TTC549 (cell line): ENCODE results near the gene MALAT1.
"Not testable (repeated sequence)": the region's sequence is repeated elsewhere in the genome, so short reads cannot be mapped to it uniquely, and the experiment has no call there.

Source experiments
- FAIRE-seq: peaks from 2 replicates; lab custom pipeline; 2012; peaks lifted over from hg19 to GRCh38; lab: Jason Lieb, UNC

The MALAT1 gene

GRCh38 chr11:65498727-65498976 lies 193 bp upstream of the MALAT1 start:
- FAIRE-seq, result peak; percentile 42

- FAIRE-seq, result no peak
Observed at GRCh38 chr11:65499713-65500386, 1.0 kb downstream of the MALAT1 start.

- no peak for FAIRE-seq
Observed at GRCh38 chr11:65500387-65501185, 1.7 kb downstream of the MALAT1 start.

- no peak for FAIRE-seq
Observed at GRCh38 chr11:65501186-65501471, 2.3 kb downstream of the MALAT1 start.

GRCh38 chr11:65501472-65502273 lies 2.8 kb downstream of the MALAT1 start:
- no peak for FAIRE-seq

GRCh38 chr11:65502274-65502554 lies 3.4 kb downstream of the MALAT1 start:
- FAIRE-seq, result no peak

GRCh38 chr11:65502555-65503367 lies 3.9 kb downstream of the MALAT1 start:
- no peak for FAIRE-seq

- FAIRE-seq, result no peak
Observed at GRCh38 chr11:65503368-65503948, 4.6 kb downstream of the MALAT1 start.

- FAIRE-seq, result no peak
Observed at GRCh38 chr11:65503949-65504673, 5.3 kb downstream of the MALAT1 start.

GRCh38 chr11:65504674-65505465 lies 6.0 kb downstream of the MALAT1 start:
- no peak for FAIRE-seq

GRCh38 chr11:65505466-65506289 lies 6.8 kb downstream of the MALAT1 start:
- no peak for FAIRE-seq

- no peak for FAIRE-seq
Observed at GRCh38 chr11:65506290-65506771, 7.5 kb downstream of the MALAT1 start.

- no peak for FAIRE-seq
Observed at GRCh38 chr11:65506772-65507505, 8.1 kb downstream of the MALAT1 start.

- not testable (repeated sequence) for FAIRE-seq
Observed at GRCh38 chr11:65512311-65512710, 13.5 kb downstream of the MALAT1 start.

- FAIRE-seq, result no peak
Observed at GRCh38 chr11:65516135-65516968, 17.5 kb downstream of the MALAT1 start.

GRCh38 chr11:65518941-65519549 lies 20.2 kb downstream of the MALAT1 start:
- FAIRE-seq, result not testable (repeated sequence)

GRCh38 chr11:65521777-65522521 lies 23.1 kb downstream of the MALAT1 start:
- FAIRE-seq, result not testable (repeated sequence)
